ENCODE data around the gene KRTAP10-5.

The KRTAP10-5 gene

GRCh38 chr21:44544566-44544965 lies 35.8 kb downstream of the KRTAP10-5 start:
- Mint-ChIP-seq H3K9me3 (peaks cover 23% of the 10 kb centered on the region), H3K27me3 (ENCODE audit: low read depth) (peaks cover 5% of the 10 kb centered on the region), H3K4me3 (no peak overlapping the region), H3K27ac (no peak overlapping the region), H3K36me3 (ENCODE audit: low read depth) (peaks cover 10% of the 10 kb centered on the region), H3K4me1 (peaks cover 15% of the 10 kb centered on the region)
- TF ChIP-seq CTCF (IDR thresholded peaks at IDR 0.05; ENCODE audit: unreplicated experiment in 3 of 3), result no peak

GRCh38 chr21:44542716-44543115 lies 37.7 kb downstream of the KRTAP10-5 start:
- Mint-ChIP-seq H3K9me3 (peaks cover 22% of the 10 kb centered on the region), H3K27me3 (ENCODE audit: low read depth) (no peaks in the 10 kb centered on the region), H3K4me3 (no peak overlapping the region), H3K4me1 (no peaks in the 10 kb centered on the region), H3K36me3 (ENCODE audit: low read depth) (peaks cover 10% of the 10 kb centered on the region), H3K27ac (no peak overlapping the region)
- TF ChIP-seq CTCF (IDR thresholded peaks at IDR 0.05; ENCODE audit: unreplicated experiment in 3 of 3), result no peak

DNA sequence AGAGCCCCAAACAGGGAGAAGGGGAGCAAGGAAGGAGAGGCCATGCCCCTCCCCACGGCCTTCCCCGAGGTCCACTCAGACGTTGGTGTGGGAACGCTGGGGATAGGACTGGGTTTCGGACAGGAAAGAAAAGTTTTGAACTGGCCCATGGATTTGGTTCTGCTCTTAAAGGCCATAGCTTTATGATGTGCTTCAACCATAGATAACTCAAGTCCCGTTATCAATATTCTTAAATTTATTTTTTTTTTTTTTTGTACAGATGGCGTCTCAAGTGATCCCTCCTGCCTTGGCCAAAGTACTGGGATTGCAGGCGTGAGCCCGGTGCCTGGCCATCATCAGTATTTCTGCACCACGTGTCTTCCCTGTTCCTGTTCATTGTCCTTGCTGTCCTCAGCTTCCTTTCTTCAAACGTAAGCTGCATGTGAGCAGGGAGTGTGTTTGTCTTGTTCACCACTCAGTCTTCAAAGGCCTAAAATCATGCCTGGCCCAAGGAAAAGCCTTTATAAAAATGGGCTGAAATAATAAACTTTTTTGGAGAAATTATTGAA lies 39.6 kb downstream of the KRTAP10-5 start:
- H3K4me1 Mint-ChIP-seq, result no peaks in the 10 kb centered on the region
- H3K27me3 Mint-ChIP-seq (ENCODE audit: low read depth), result no peaks in the 10 kb centered on the region
- no peak overlapping the region for H3K4me3 Mint-ChIP-seq
- no peak overlapping the region for H3K27ac Mint-ChIP-seq
- peaks cover 13% of the 10 kb centered on the region for H3K9me3 Mint-ChIP-seq
- no peaks in the 10 kb centered on the region for H3K36me3 Mint-ChIP-seq (ENCODE audit: low read depth)
- TF ChIP-seq CTCF (IDR thresholded peaks at IDR 0.05; ENCODE audit: unreplicated experiment in 3 of 3), result no peak

GRCh38 chr21:44539991-44540666 lies 40.3 kb downstream of the KRTAP10-5 start, which contains the start of gene KRTAP10-1:
Gene KRTAP10-1 (minus strand): TSS chr21:44540195. CDS start chr21:44540150, 45 bp downstream.
- no peaks in the 10 kb centered on the region for H3K27me3 Mint-ChIP-seq (ENCODE audit: low read depth)
- no peak within 1 kb of the TSS for H3K27ac Mint-ChIP-seq
- H3K36me3 Mint-ChIP-seq (ENCODE audit: low read depth), result no peaks in the 10 kb centered on the region
- no peak for TF ChIP-seq CTCF (IDR thresholded peaks at IDR 0.05; ENCODE audit: unreplicated experiment in 3 of 3)
- H3K9me3 Mint-ChIP-seq, result peaks cover 9% of the 10 kb centered on the region
- no peak within 1 kb of the TSS for H3K4me3 Mint-ChIP-seq
- no peaks in the 10 kb centered on the region for H3K4me1 Mint-ChIP-seq

DNA sequence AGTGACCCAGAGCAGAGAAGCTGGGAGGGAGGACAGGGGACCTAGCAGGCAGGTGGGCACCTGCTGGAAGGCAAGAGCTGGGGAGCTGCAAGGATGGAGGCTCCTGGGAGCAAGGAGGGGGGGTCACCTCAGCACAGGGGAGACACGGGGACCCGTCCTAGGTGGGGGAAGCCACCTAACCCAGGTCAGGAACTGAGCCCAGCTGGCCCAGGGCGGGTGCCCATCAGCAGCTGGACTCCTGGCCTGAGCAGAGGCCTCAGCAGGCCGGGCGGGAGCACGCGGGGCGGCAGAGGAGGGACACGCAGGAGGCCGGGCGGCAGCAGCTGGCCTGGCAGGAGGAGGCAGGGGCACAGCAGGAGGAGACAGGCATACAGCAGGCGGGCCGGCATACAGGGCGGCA lies 41.4 kb downstream of the KRTAP10-5 start:
- no peaks in the 10 kb centered on the region for H3K4me1 Mint-ChIP-seq
- TF ChIP-seq CTCF (IDR thresholded peaks at IDR 0.05; ENCODE audit: unreplicated experiment in 3 of 3), result no peak
- no peaks in the 10 kb centered on the region for H3K36me3 Mint-ChIP-seq (ENCODE audit: low read depth)
- H3K27ac Mint-ChIP-seq, result no peak overlapping the region
- peaks cover 5% of the 10 kb centered on the region for H3K27me3 Mint-ChIP-seq (ENCODE audit: low read depth)
- peaks cover 9% of the 10 kb centered on the region for H3K9me3 Mint-ChIP-seq
- no peak overlapping the region for H3K4me3 Mint-ChIP-seq

Measured in nephron (organoid).